Left hindlimb (tissue), 1 donor: ENCODE measurements around the gene HOXA7.

Source experiments
- DNase-seq: peaks from one replicate; pipeline ENCODE4 v3.0.0-alpha.2; 2018

HOXA7 gene

GRCh38 chr7:27158436-27159265 is 2.2 kb upstream of the HOXA7 start:
- DNase-seq, result peak; percentile 34

- DNase-seq, result peak; percentile 19
Measured at GRCh38 chr7:27157702-27158431, 1.4 kb upstream of the HOXA7 start.

GRCh38 chr7:27156916-27157701 is 634 bp upstream of the HOXA7 start:
- peak; percentile 23 for DNase-seq

- no peak for DNase-seq
Measured at GRCh38 chr7:27155816-27156507, 513 bp downstream of the HOXA7 start.

- DNase-seq, result peak; percentile 51
Measured at GRCh38 chr7:27154901-27155815, 1.3 kb downstream of the HOXA7 start.

GRCh38 chr7:27154369-27154768 is 2.1 kb downstream of the HOXA7 start:
- peak; percentile 29 for DNase-seq

GRCh38 chr7:27153526-27153925 is 2.9 kb downstream of the HOXA7 start:
- peak; percentile 25 for DNase-seq

GRCh38 chr7:27152816-27153442 is 3.5 kb downstream of the HOXA7 start:
- no peak for DNase-seq

- peak; percentile 85 for DNase-seq
Measured at GRCh38 chr7:27151931-27152815, 4.3 kb downstream of the HOXA7 start, which contains the start of gene HOXA3. Gene HOXA3, minus strand, starts transcription at chr7:27152583. Its CDS starts 41,943 bp downstream, at chr7:27110640.

GRCh38 chr7:27151341-27151930 is 5.0 kb downstream of the HOXA7 start:
- DNase-seq, result no peak

- peak; percentile 89 for DNase-seq
Measured at GRCh38 chr7:27150568-27151340, 5.7 kb downstream of the HOXA7 start.

- DNase-seq, result no peak
Measured at GRCh38 chr7:27149842-27150567, 6.5 kb downstream of the HOXA7 start.

GRCh38 chr7:27148756-27149641 is 7.5 kb downstream of the HOXA7 start:
- DNase-seq, result peak; percentile 59

- no peak for DNase-seq
Measured at GRCh38 chr7:27148031-27148755, 8.3 kb downstream of the HOXA7 start.

- peak; percentile 76 for DNase-seq
Measured at GRCh38 chr7:27147199-27148030, 9.1 kb downstream of the HOXA7 start, which contains the start of gene HOXA6. Gene HOXA6, minus strand, starts transcription at chr7:27147774. Its CDS starts 25 bp downstream, at chr7:27147749.
